SU-DHL-6 (cell line): ENCODE measurements around the gene AJAP1.

Source experiments
- EZH2phosphoT487 ChIP-seq: fragments of 200-600 bp; sonication (generic), shearing (Covaris generic); conservative IDR thresholded peaks from 2 replicates; pipeline ENCODE4 v1.6.1; 2018; ENCODE audit warnings: mild to moderate bottlenecking, antibody characterized with exemption, low read length, moderate library complexity, mixed read lengths
- TF ChIP-seq, protein P1 (sequence below): fragments of 200-600 bp; sonication (generic); IDR thresholded peaks from one replicate; pipeline ENCODE4 v1.5.1; 2017; ENCODE audit warnings: antibody characterized with exemption, mild to moderate bottlenecking, low read length, moderate library complexity; ENCODE audit not compliant: insufficient read depth, poor library complexity, severe bottlenecking

GRCh38 chr1:4690951-4691675 is 36.7 kb downstream of the AJAP1 start:
- TF ChIP-seq, protein P1, sequence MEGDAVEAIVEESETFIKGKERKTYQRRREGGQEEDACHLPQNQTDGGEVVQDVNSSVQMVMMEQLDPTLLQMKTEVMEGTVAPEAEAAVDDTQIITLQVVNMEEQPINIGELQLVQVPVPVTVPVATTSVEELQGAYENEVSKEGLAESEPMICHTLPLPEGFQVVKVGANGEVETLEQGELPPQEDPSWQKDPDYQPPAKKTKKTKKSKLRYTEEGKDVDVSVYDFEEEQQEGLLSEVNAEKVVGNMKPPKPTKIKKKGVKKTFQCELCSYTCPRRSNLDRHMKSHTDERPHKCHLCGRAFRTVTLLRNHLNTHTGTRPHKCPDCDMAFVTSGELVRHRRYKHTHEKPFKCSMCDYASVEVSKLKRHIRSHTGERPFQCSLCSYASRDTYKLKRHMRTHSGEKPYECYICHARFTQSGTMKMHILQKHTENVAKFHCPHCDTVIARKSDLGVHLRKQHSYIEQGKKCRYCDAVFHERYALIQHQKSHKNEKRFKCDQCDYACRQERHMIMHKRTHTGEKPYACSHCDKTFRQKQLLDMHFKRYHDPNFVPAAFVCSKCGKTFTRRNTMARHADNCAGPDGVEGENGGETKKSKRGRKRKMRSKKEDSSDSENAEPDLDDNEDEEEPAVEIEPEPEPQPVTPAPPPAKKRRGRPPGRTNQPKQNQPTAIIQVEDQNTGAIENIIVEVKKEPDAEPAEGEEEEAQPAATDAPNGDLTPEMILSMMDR: no peak
- no peak for TF ChIP-seq EZH2phosphoT487
